ENCODE data around the gene FAM50B.

FAM50B gene

GRCh38 chr6:3820563-3820962 lies 28.6 kb upstream of the FAM50B start:
- DNase-seq, result no peak

- no peak for DNase-seq
These were observed 26.3 kb upstream of the FAM50B start for GRCh38 chr6:3822747-3823445.

- no peak for DNase-seq
These were observed 25.5 kb upstream of the FAM50B start for GRCh38 chr6:3823671-3824070.

- peak in 9 of 14 donors; percentile 29 to 71 (median 51) for DNase-seq
These were observed 23.8 kb upstream of the FAM50B start for GRCh38 chr6:3825331-3825831.

- DNase-seq, result peak in 10 of 14 donors; percentile 23 to 80 (median 58)
These were observed 23.2 kb upstream of the FAM50B start for GRCh38 chr6:3825851-3826581.

GRCh38 chr6:3829285-3829684 lies 19.9 kb upstream of the FAM50B start:
- no peak for DNase-seq

GRCh38 chr6:3830806-3831205 lies 18.4 kb upstream of the FAM50B start:
- no peak for DNase-seq

- no peak for DNase-seq
These were observed 17.2 kb upstream of the FAM50B start for GRCh38 chr6:3831761-3832530.

- peak in 1 of 14 donors; percentile 39 for DNase-seq
These were observed 14.0 kb upstream of the FAM50B start for GRCh38 chr6:3835055-3835731.

- no peak for DNase-seq
These were observed 13.4 kb upstream of the FAM50B start for GRCh38 chr6:3835785-3836184.

GRCh38 chr6:3836566-3836965 lies 12.6 kb upstream of the FAM50B start:
- DNase-seq, result no peak

- DNase-seq, result no peak
These were observed 11.4 kb upstream of the FAM50B start for GRCh38 chr6:3837781-3838180.

- DNase-seq, result no peak
These were observed 9.9 kb upstream of the FAM50B start for GRCh38 chr6:3838992-3839867.

- no peak for DNase-seq
These were observed 8.1 kb upstream of the FAM50B start for GRCh38 chr6:3841066-3841454.

- peak in 1 of 14 donors; percentile 9 for DNase-seq
These were observed 7.2 kb upstream of the FAM50B start for GRCh38 chr6:3841711-3842565.

- no peak for DNase-seq
These were observed 5.6 kb upstream of the FAM50B start for GRCh38 chr6:3843379-3844096.

GRCh38 chr6:3844097-3844463 lies 5.1 kb upstream of the FAM50B start:
- no peak for DNase-seq

- DNase-seq, result no peak
These were observed 1.7 kb upstream of the FAM50B start for GRCh38 chr6:3847521-3847920.

GRCh38 chr6:3848380-3848779 lies 793 bp upstream of the FAM50B start:
- peak in 1 of 14 donors; percentile 31 for DNase-seq

All from C1 segment of cervical spinal cord (tissue), 14 donors.